Mesendoderm (in vitro differentiated cells): ENCODE data around the gene RYR2.

Experiments used
- DNase-seq: peaks from one replicate; pipeline ENCODE4 v3.0.0; 2013
- H2AK5ac ChIP-seq: 2 replicates; pipeline ENCODE4 v1.6.1; 2013; ENCODE audit warnings: low read length, inconsistent platforms
- H2BK120ac ChIP-seq: 2 replicates; pipeline ENCODE4 v1.6.1; 2013; ENCODE audit warnings: low read depth, mild to moderate bottlenecking, low read length, moderate library complexity, mixed read lengths
- H2BK15ac ChIP-seq: replicated peaks from 2 replicates; pipeline ENCODE4 v1.6.1; 2013; ENCODE audit warnings: low read depth, mild to moderate bottlenecking, moderate library complexity
- H2BK5ac ChIP-seq: 2 replicates; pipeline ENCODE4 v1.6.1; 2013; ENCODE audit warnings: low read length, inconsistent platforms
- H3K18ac ChIP-seq: 2 replicates; pipeline ENCODE4 v1.6.1; 2013; ENCODE audit warnings: mild to moderate bottlenecking, low read length, mixed read lengths
- H3K23ac ChIP-seq: one replicate; pipeline ENCODE4 v1.6.1; 2013; ENCODE audit warnings: low read length
- H3K27ac ChIP-seq: 2 replicates; pipeline ENCODE4 v1.5.1; 2013; ENCODE audit warnings: low read depth, mild to moderate bottlenecking, inconsistent platforms, low read length, moderate library complexity
- H3K27me3 ChIP-seq: 2 replicates; pipeline ENCODE4 v1.6.1; 2013; ENCODE audit warnings: low read length, control low read depth, mild to moderate bottlenecking, inconsistent platforms; ENCODE audit not compliant: insufficient read depth, poor library complexity
- H3K36me3 ChIP-seq: 2 replicates; pipeline ENCODE4 v1.6.1; 2013; ENCODE audit warnings: low read length, inconsistent platforms; ENCODE audit not compliant: control insufficient read depth, insufficient read depth
- H3K4ac ChIP-seq: one replicate; pipeline ENCODE4 v1.6.1; 2013; ENCODE audit warnings: low read depth, mild to moderate bottlenecking, low read length, moderate library complexity
- H3K4me1 ChIP-seq: 2 replicates; pipeline ENCODE4 v1.6.1; 2013; ENCODE audit warnings: low read depth, low read length, inconsistent platforms; ENCODE audit not compliant: control insufficient read depth
- H3K4me2 ChIP-seq: 2 replicates; pipeline ENCODE4 v1.6.1; 2013; ENCODE audit warnings: low read length
- H3K4me3 ChIP-seq: 2 replicates; pipeline ENCODE4 v1.5.1; 2013; ENCODE audit warnings: mild to moderate bottlenecking, low read length
- H3K56ac ChIP-seq: one replicate; pipeline ENCODE4 v1.6.1; 2013; ENCODE audit warnings: low read length
- H3K79me1 ChIP-seq: 2 replicates; pipeline ENCODE4 v1.6.1; 2013; ENCODE audit warnings: low read length, inconsistent platforms
- H3K79me2 ChIP-seq: 2 replicates; pipeline ENCODE4 v1.6.1; 2013; ENCODE audit warnings: mild to moderate bottlenecking, low read length; ENCODE audit not compliant: control insufficient read depth, insufficient read depth
- H3K9ac ChIP-seq: 2 replicates; pipeline ENCODE4 v1.6.1; 2013; ENCODE audit warnings: low read length, inconsistent platforms
- H4K5ac ChIP-seq: one replicate; pipeline ENCODE4 v1.6.1; 2013; ENCODE audit warnings: low read length
- H4K8ac ChIP-seq: one replicate; pipeline ENCODE4 v1.6.1; 2013; ENCODE audit warnings: low read depth, mild to moderate bottlenecking, control low read depth, low read length, moderate library complexity
- WGBS: extraction: QIAGEN DNeasy Blood & Tissue Kit; methylation state at CpG from one replicate; pipeline ENCODE4 v1.1.7; 2013; ENCODE audit warnings: low lambda C conversion rate, missing lambda C conversion rate; ENCODE audit not compliant: insufficient coverage; ENCODE audit errors: extremely low coverage; 5-methylcytosine and 5-hydroxymethylcytosine counted together

Gene RYR2

GRCh38 chr1:237341391-237341790 is 299.4 kb downstream of the RYR2 start:
- no peak overlapping the region for H2BK120ac ChIP-seq
- H3K79me1 ChIP-seq, result no peaks in the 10 kb centered on the region
- H2AK5ac ChIP-seq, result no peak overlapping the region
- H3K4me2 ChIP-seq, result no peak overlapping the region
- H3K4me1 ChIP-seq, result no peaks in the 10 kb centered on the region
- no peak overlapping the region for H3K27ac ChIP-seq
- no peak overlapping the region for H2BK5ac ChIP-seq
- WGBS, result no CpG with 5 or more reads among the region's 3 CpGs
- H3K4ac ChIP-seq, result no peak overlapping the region
- H3K9ac ChIP-seq, result no peak overlapping the region
- H3K18ac ChIP-seq, result no peak overlapping the region
- H3K4me3 ChIP-seq, result no peak overlapping the region
- peak; percentile 71 for DNase-seq
- H4K5ac ChIP-seq, result no peak overlapping the region
- no peaks in the 10 kb centered on the region for H3K79me2 ChIP-seq
- no peak overlapping the region for H4K8ac ChIP-seq
- H3K36me3 ChIP-seq, result no peaks in the 10 kb centered on the region
- no peak overlapping the region for H3K56ac ChIP-seq
- no peak overlapping the region for H2BK15ac ChIP-seq
- no peaks in the 10 kb centered on the region for H3K27me3 ChIP-seq
- no peak overlapping the region for H3K23ac ChIP-seq

GRCh38 chr1:237342730-237343129 is 300.7 kb downstream of the RYR2 start:
- H3K56ac ChIP-seq, result no peak overlapping the region
- no peak overlapping the region for H4K5ac ChIP-seq
- no peaks in the 10 kb centered on the region for H3K79me2 ChIP-seq
- no peak overlapping the region for H2BK5ac ChIP-seq
- H3K23ac ChIP-seq, result no peak overlapping the region
- H3K27me3 ChIP-seq, result no peaks in the 10 kb centered on the region
- H3K4ac ChIP-seq, result no peak overlapping the region
- no peak overlapping the region for H2BK15ac ChIP-seq
- no peak overlapping the region for H3K4me2 ChIP-seq
- DNase-seq, result no peak
- H3K36me3 ChIP-seq, result no peaks in the 10 kb centered on the region
- H3K79me1 ChIP-seq, result no peaks in the 10 kb centered on the region
- H2AK5ac ChIP-seq, result no peak overlapping the region
- no peak overlapping the region for H2BK120ac ChIP-seq
- H3K18ac ChIP-seq, result no peak overlapping the region
- H3K27ac ChIP-seq, result no peak overlapping the region
- H3K9ac ChIP-seq, result no peak overlapping the region
- no CpG with 5 or more reads among the region's 6 CpGs for WGBS
- no peak overlapping the region for H3K4me3 ChIP-seq
- no peaks in the 10 kb centered on the region for H3K4me1 ChIP-seq
- H4K8ac ChIP-seq, result no peak overlapping the region

GRCh38 chr1:237352747-237353146 is 310.8 kb downstream of the RYR2 start:
- H3K18ac ChIP-seq, result no peak overlapping the region
- 100% methylated on average over 2 of the region's 3 CpGs for WGBS

GRCh38 chr1:237353918-237354317 is 311.9 kb downstream of the RYR2 start:
- H3K9ac ChIP-seq, result no peak overlapping the region
- H3K4me1 ChIP-seq, result no peaks in the 10 kb centered on the region
- H2BK120ac ChIP-seq, result no peak overlapping the region
- no CpG with 5 or more reads among the region's 4 CpGs for WGBS
- H3K4me2 ChIP-seq, result no peak overlapping the region
- H4K8ac ChIP-seq, result no peak overlapping the region
- H3K79me1 ChIP-seq, result no peaks in the 10 kb centered on the region
- no peak overlapping the region for H3K27ac ChIP-seq
- H3K79me2 ChIP-seq, result no peaks in the 10 kb centered on the region
- no peak overlapping the region for H4K5ac ChIP-seq
- H3K4me3 ChIP-seq, result no peak overlapping the region
- H3K4ac ChIP-seq, result no peak overlapping the region
- H3K18ac ChIP-seq, result no peak overlapping the region
- H3K27me3 ChIP-seq, result no peaks in the 10 kb centered on the region
- no peak overlapping the region for H2BK5ac ChIP-seq
- no peak overlapping the region for H3K56ac ChIP-seq
- no peak overlapping the region for H2AK5ac ChIP-seq
- H3K23ac ChIP-seq, result no peak overlapping the region
- H3K36me3 ChIP-seq, result no peaks in the 10 kb centered on the region
- DNase-seq, result no peak
- H2BK15ac ChIP-seq, result no peak overlapping the region

More at GRCh38 chr1:237352747-237353146, 310.8 kb downstream of the RYR2 start:
- H2AK5ac ChIP-seq, result no peak overlapping the region
- no peak overlapping the region for H3K56ac ChIP-seq
- no peaks in the 10 kb centered on the region for H3K27me3 ChIP-seq
- H2BK15ac ChIP-seq, result no peak overlapping the region
- no peaks in the 10 kb centered on the region for H3K79me1 ChIP-seq
- no peak overlapping the region for H4K5ac ChIP-seq
- H3K9ac ChIP-seq, result no peak overlapping the region
- H4K8ac ChIP-seq, result no peak overlapping the region
- no peaks in the 10 kb centered on the region for H3K4me1 ChIP-seq
- no peaks in the 10 kb centered on the region for H3K79me2 ChIP-seq
- no peak overlapping the region for H3K4me2 ChIP-seq
- no peak overlapping the region for H3K4me3 ChIP-seq
- H3K23ac ChIP-seq, result no peak overlapping the region
- H3K36me3 ChIP-seq, result no peaks in the 10 kb centered on the region
- H3K4ac ChIP-seq, result no peak overlapping the region
- H2BK5ac ChIP-seq, result no peak overlapping the region
- H3K27ac ChIP-seq, result no peak overlapping the region
- no peak overlapping the region for H2BK120ac ChIP-seq
- DNase-seq, result no peak

GRCh38 chr1:237355022-237355421 is 313.0 kb downstream of the RYR2 start:
- H3K18ac ChIP-seq, result no peak overlapping the region
- no peak overlapping the region for H2BK120ac ChIP-seq
- no peak overlapping the region for H2BK15ac ChIP-seq
- no peak overlapping the region for H3K9ac ChIP-seq
- H3K4me3 ChIP-seq, result no peak overlapping the region
- no peak overlapping the region for H3K56ac ChIP-seq
- H3K23ac ChIP-seq, result no peak overlapping the region
- H3K4ac ChIP-seq, result no peak overlapping the region
- DNase-seq, result no peak
- no peaks in the 10 kb centered on the region for H3K4me1 ChIP-seq
- no peaks in the 10 kb centered on the region for H3K27me3 ChIP-seq
- H3K27ac ChIP-seq, result no peak overlapping the region
- H3K36me3 ChIP-seq, result no peaks in the 10 kb centered on the region
- no peak overlapping the region for H4K8ac ChIP-seq
- H3K79me2 ChIP-seq, result no peaks in the 10 kb centered on the region
- H2BK5ac ChIP-seq, result no peak overlapping the region
- no peak overlapping the region for H4K5ac ChIP-seq
- H3K79me1 ChIP-seq, result no peaks in the 10 kb centered on the region
- no CpG with 5 or more reads among the region's 1 CpG for WGBS
- no peak overlapping the region for H2AK5ac ChIP-seq
- no peak overlapping the region for H3K4me2 ChIP-seq

- no peaks in the 10 kb centered on the region for H3K4me1 ChIP-seq
These were observed 316.6 kb downstream of the RYR2 start for GRCh38 chr1:237358555-237358954.

More at GRCh38 chr1:237358555-237358954, 316.6 kb downstream of the RYR2 start:
- no CpG with 5 or more reads among the region's 1 CpG for WGBS
- Histone ChIP-seq H3K36me3 (no peaks in the 10 kb centered on the region), H3K27me3 (no peaks in the 10 kb centered on the region), H3K4me3 (no peak overlapping the region), H3K79me2 (no peaks in the 10 kb centered on the region), H4K5ac (no peak overlapping the region), H2AK5ac (no peak overlapping the region), H3K4ac (no peak overlapping the region), H3K9ac (no peak overlapping the region), H2BK5ac (no peak overlapping the region), H3K27ac (no peak overlapping the region), H2BK15ac (no peak overlapping the region), H2BK120ac (no peak overlapping the region), H3K56ac (no peak overlapping the region), H3K23ac (no peak overlapping the region), H3K18ac (no peak overlapping the region), H3K79me1 (no peaks in the 10 kb centered on the region), H3K4me2 (no peak overlapping the region), H4K8ac (no peak overlapping the region)
- DNase-seq, result no peak
